Measurements from ENCODE around the gene ANAPC16.

The ANAPC16 gene

DNA sequence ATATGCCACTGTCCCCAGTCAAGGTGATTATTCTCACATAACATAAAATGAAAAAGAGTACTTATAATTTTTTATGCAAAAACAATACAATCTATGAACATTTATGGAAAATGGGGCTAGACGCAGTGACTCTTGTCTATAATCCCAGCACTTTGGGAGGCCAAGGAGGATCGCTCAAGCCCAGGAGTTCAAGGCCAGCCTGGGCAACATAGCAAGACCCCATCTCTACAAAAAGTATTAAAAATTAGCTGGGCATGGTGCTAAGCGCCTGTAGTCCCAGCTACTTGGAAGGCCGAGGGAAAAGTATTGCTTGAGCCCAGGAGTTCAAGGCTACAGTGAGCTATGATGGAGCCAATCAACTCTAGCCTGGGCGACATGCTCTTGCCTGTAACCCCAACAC lies 14.5 kb upstream of the ANAPC16 start:
- Histone ChIP-seq H3K9ac (ENCODE audit: low read length) (no peak overlapping the region), H3K4ac (ENCODE audit: low read depth in 1 of 2, low read length in 2 of 2) (no peak overlapping the region), H3K18ac (ENCODE audit: low read depth in 1 of 2, low read length in 2 of 2) (no peak overlapping the region), H3K79me1 (replicated peaks; ENCODE audit: low read length, poor library complexity, severe bottlenecking) (no peaks in the 10 kb centered on the region), H2BK12ac (ENCODE audit: low read length in 2 of 2) (no peak overlapping the region), H4K91ac (ENCODE audit: low read length) (no peak overlapping the region), H3K27ac (ENCODE audit: low read length, poor library complexity, severe bottlenecking) (no peak overlapping the region), H2BK15ac (ENCODE audit: low read depth, poor library complexity, severe bottlenecking) (no peak overlapping the region), H2AFZ (ENCODE audit: low read depth, low read length) (no peak overlapping the region), H3K14ac (ENCODE audit: low read length in 2 of 2) (no peak overlapping the region), H2AK5ac (ENCODE audit: low read length, severe bottlenecking) (no peak overlapping the region), H3K27me3 (ENCODE audit: control insufficient read depth in 1 of 2, insufficient read depth in 1 of 2, low read length in 2 of 2) (no peaks in the 10 kb centered on the region), H3K4me2 (ENCODE audit: low read length, poor library complexity, severe bottlenecking) (no peak overlapping the region), H3K23ac (ENCODE audit: low read length in 2 of 2) (no peak overlapping the region), H2BK120ac (ENCODE audit: low read depth, low read length) (no peak overlapping the region), H4K8ac (ENCODE audit: low read length) (no peak overlapping the region), H3K36me3 (ENCODE audit: control insufficient read depth in 1 of 2, insufficient read depth in 2 of 2, low read depth in 1 of 2, low read length in 2 of 2) (peaks cover 17 to 55% of the 10 kb centered on the region in 2 experiments), H3K9me3 (ENCODE audit: control insufficient read depth, low read length) (no peaks in the 10 kb centered on the region), H3K4me3 (ENCODE audit: insufficient read depth in 1 of 2, low read depth in 1 of 2, low read length in 2 of 2) (no peak overlapping the region), H3K4me1 (ENCODE audit: control insufficient read depth, insufficient read depth, low read depth, low read length) (no peaks in the 10 kb centered on the region), H2BK5ac (ENCODE audit: low read depth, low read length, poor library complexity, severe bottlenecking) (no peak overlapping the region)
- DNase-seq: no peak
- WGBS: 93% methylated on average over 5 of the region's 5 CpGs

DNA sequence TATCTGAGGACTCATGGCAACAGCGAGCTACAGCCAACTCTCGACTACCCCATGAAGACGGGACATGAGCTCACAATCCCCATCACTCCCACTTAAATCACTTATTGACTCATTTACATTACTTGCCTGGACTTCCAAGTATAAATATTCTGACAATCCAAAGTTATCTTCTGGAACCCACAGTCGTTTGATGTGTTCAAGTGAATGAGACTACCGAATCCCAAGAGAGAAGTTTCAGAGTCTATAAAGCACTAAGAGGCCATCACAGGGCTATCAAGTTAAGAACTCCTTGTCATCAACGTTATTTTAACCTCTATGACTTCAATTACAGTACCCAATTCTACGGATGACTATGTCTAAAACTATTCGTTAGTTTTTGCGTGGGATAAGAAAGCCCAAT lies 11.5 kb upstream of the ANAPC16 start:
- peaks cover 26 to 67% of the 10 kb centered on the region in 2 experiments for H3K36me3 ChIP-seq (ENCODE audit: control insufficient read depth in 1 of 2, insufficient read depth in 2 of 2, low read depth in 1 of 2, low read length in 2 of 2)
- WGBS: 79% methylated on average over 6 of the region's 9 CpGs

DNA sequence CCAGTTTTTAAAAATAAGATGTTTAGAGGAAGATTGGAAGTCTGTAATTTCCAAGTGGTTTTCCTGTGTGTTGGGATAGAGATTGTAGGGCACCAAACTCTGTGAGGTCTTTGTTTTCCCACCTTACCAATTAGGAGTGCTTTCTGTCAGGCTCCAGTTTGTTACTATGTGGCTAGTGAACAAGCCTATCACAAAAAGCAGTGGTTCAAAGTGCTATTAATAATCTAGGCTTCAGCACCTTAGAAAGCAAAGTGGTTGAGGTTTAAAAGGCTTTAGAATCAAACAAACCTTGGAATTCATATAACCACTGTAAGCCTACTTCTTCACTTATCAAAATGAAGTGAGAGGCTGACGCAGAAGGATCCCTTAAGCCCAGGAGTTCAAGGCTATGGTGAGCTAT lies 11.1 kb upstream of the ANAPC16 start:
- no peak overlapping the region for H3K4ac ChIP-seq (ENCODE audit: low read depth in 1 of 2, low read length in 2 of 2)
- no peak overlapping the region for H3K27ac ChIP-seq (ENCODE audit: low read length, poor library complexity, severe bottlenecking)
- no peak overlapping the region for H2BK12ac ChIP-seq (ENCODE audit: low read length in 2 of 2)
- no peak overlapping the region for H3K4me2 ChIP-seq (ENCODE audit: low read length, poor library complexity, severe bottlenecking)
- peaks cover 30 to 71% of the 10 kb centered on the region in 2 experiments for H3K36me3 ChIP-seq (ENCODE audit: control insufficient read depth in 1 of 2, insufficient read depth in 2 of 2, low read depth in 1 of 2, low read length in 2 of 2)
- H2BK120ac ChIP-seq (ENCODE audit: low read depth, low read length): no peak overlapping the region
- no peak for DNase-seq
- H2AFZ ChIP-seq (ENCODE audit: low read depth, low read length): no peak overlapping the region
- WGBS: 100% methylated on average over 1 of the region's 1 CpG
- H4K8ac ChIP-seq (ENCODE audit: low read length): no peak overlapping the region
- no peak overlapping the region for H3K23ac ChIP-seq (ENCODE audit: low read length in 2 of 2)
- H2AK5ac ChIP-seq (ENCODE audit: low read length, severe bottlenecking): no peak overlapping the region
- no peaks in the 10 kb centered on the region for H3K4me1 ChIP-seq (ENCODE audit: control insufficient read depth, insufficient read depth, low read depth, low read length)
- H3K4me3 ChIP-seq (ENCODE audit: insufficient read depth in 1 of 2, low read depth in 1 of 2, low read length in 2 of 2): no peak overlapping the region
- H3K9ac ChIP-seq (ENCODE audit: low read length): no peak overlapping the region
- no peak overlapping the region for H3K18ac ChIP-seq (ENCODE audit: low read depth in 1 of 2, low read length in 2 of 2)
- H3K27me3 ChIP-seq (ENCODE audit: control insufficient read depth in 1 of 2, insufficient read depth in 1 of 2, low read length in 2 of 2): no peaks in the 10 kb centered on the region
- H2BK15ac ChIP-seq (ENCODE audit: low read depth, poor library complexity, severe bottlenecking): no peak overlapping the region
- no peaks in the 10 kb centered on the region for H3K9me3 ChIP-seq (ENCODE audit: control insufficient read depth, low read length)
- no peak overlapping the region for H3K14ac ChIP-seq (ENCODE audit: low read length in 2 of 2)
- no peak overlapping the region for H4K91ac ChIP-seq (ENCODE audit: low read length)
- no peaks in the 10 kb centered on the region for H3K79me1 ChIP-seq (replicated peaks; ENCODE audit: low read length, poor library complexity, severe bottlenecking)
- no peak overlapping the region for H2BK5ac ChIP-seq (ENCODE audit: low read depth, low read length, poor library complexity, severe bottlenecking)

More for the DNA sequence above, 11.5 kb upstream of the ANAPC16 start:
- H3K14ac ChIP-seq (ENCODE audit: low read length in 2 of 2): no peak overlapping the region
- no peaks in the 10 kb centered on the region for H3K4me1 ChIP-seq (ENCODE audit: control insufficient read depth, insufficient read depth, low read depth, low read length)
- H3K27me3 ChIP-seq (ENCODE audit: control insufficient read depth in 1 of 2, insufficient read depth in 1 of 2, low read length in 2 of 2): no peaks in the 10 kb centered on the region
- H2AK5ac ChIP-seq (ENCODE audit: low read length, severe bottlenecking): no peak overlapping the region
- no peak overlapping the region for H2BK12ac ChIP-seq (ENCODE audit: low read length in 2 of 2)
- no peak overlapping the region for H2AFZ ChIP-seq (ENCODE audit: low read depth, low read length)
- H4K91ac ChIP-seq (ENCODE audit: low read length): no peak overlapping the region
- no peak overlapping the region for H3K4ac ChIP-seq (ENCODE audit: low read depth in 1 of 2, low read length in 2 of 2)
- DNase-seq: no peak
- H3K9ac ChIP-seq (ENCODE audit: low read length): no peak overlapping the region
- no peak overlapping the region for H2BK15ac ChIP-seq (ENCODE audit: low read depth, poor library complexity, severe bottlenecking)
- no peaks in the 10 kb centered on the region for H3K79me1 ChIP-seq (replicated peaks; ENCODE audit: low read length, poor library complexity, severe bottlenecking)
- no peaks in the 10 kb centered on the region for H3K9me3 ChIP-seq (ENCODE audit: control insufficient read depth, low read length)
- H3K23ac ChIP-seq (ENCODE audit: low read length in 2 of 2): no peak overlapping the region
- no peak overlapping the region for H4K8ac ChIP-seq (ENCODE audit: low read length)
- H3K4me2 ChIP-seq (ENCODE audit: low read length, poor library complexity, severe bottlenecking): no peak overlapping the region
- no peak overlapping the region for H3K27ac ChIP-seq (ENCODE audit: low read length, poor library complexity, severe bottlenecking)
- H2BK5ac ChIP-seq (ENCODE audit: low read depth, low read length, poor library complexity, severe bottlenecking): no peak overlapping the region
- H3K4me3 ChIP-seq (ENCODE audit: insufficient read depth in 1 of 2, low read depth in 1 of 2, low read length in 2 of 2): no peak overlapping the region
- H3K18ac ChIP-seq (ENCODE audit: low read depth in 1 of 2, low read length in 2 of 2): no peak overlapping the region
- H2BK120ac ChIP-seq (ENCODE audit: low read depth, low read length): no peak overlapping the region

DNA sequence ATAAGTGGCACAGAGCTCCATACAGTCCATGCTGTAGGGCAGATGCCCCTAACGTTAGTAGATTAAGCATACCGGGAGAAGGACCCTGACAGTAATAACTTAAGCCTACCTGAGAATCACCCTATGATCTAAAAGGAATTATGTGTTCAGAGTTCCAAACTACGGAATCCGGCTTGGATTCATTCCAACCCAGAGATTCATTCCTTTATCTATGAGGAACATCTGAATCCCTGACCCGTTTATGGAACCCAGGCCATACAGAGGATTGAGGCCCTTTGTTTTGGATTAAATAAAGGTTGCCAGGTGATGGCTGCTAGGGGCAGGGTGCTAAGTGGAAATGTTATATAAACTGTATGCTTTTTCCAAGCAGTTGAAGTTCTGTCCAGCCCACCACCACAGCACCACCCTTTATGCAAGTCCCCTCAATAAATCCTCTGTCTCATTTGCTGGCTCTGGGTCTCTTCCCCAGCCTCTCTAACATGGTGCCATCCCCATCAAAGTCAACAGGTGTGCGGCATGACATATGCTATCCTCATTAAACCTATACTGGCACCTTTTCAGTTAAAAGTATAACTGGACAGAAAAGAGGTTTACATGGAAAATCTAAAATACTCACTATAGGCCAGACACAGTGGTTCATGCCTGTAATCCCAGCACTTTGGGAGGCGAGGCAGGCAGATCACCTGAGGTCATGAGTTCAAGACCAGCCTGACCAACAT lies 9.1 kb upstream of the ANAPC16 start:
- Histone ChIP-seq H3K36me3 (ENCODE audit: control insufficient read depth in 1 of 2, insufficient read depth in 2 of 2, low read depth in 1 of 2, low read length in 2 of 2) (peaks cover 29 to 70% of the 10 kb centered on the region in 2 experiments), H3K4me3 (ENCODE audit: insufficient read depth in 1 of 2, low read depth in 1 of 2, low read length in 2 of 2) (no peak overlapping the region), H4K8ac (ENCODE audit: low read length) (no peak overlapping the region), H2AK5ac (ENCODE audit: low read length, severe bottlenecking) (no peak overlapping the region), H2BK120ac (ENCODE audit: low read depth, low read length) (no peak overlapping the region), H4K91ac (ENCODE audit: low read length) (no peak overlapping the region), H3K4me1 (ENCODE audit: control insufficient read depth, insufficient read depth, low read depth, low read length) (no peaks in the 10 kb centered on the region), H3K79me1 (replicated peaks; ENCODE audit: low read length, poor library complexity, severe bottlenecking) (no peaks in the 10 kb centered on the region), H3K27ac (ENCODE audit: low read length, poor library complexity, severe bottlenecking) (no peak overlapping the region), H3K23ac (ENCODE audit: low read length in 2 of 2) (no peak overlapping the region), H2BK12ac (ENCODE audit: low read length in 2 of 2) (no peak overlapping the region), H3K4ac (ENCODE audit: low read depth in 1 of 2, low read length in 2 of 2) (no peak overlapping the region), H3K4me2 (ENCODE audit: low read length, poor library complexity, severe bottlenecking) (no peak overlapping the region), H3K9me3 (ENCODE audit: control insufficient read depth, low read length) (no peaks in the 10 kb centered on the region), H2AFZ (ENCODE audit: low read depth, low read length) (no peak overlapping the region), H3K14ac (ENCODE audit: low read length in 2 of 2) (no peak overlapping the region), H3K18ac (ENCODE audit: low read depth in 1 of 2, low read length in 2 of 2) (no peak overlapping the region), H3K27me3 (ENCODE audit: control insufficient read depth in 1 of 2, insufficient read depth in 1 of 2, low read length in 2 of 2) (no peaks in the 10 kb centered on the region), H3K9ac (ENCODE audit: low read length) (no peak overlapping the region), H2BK15ac (ENCODE audit: low read depth, poor library complexity, severe bottlenecking) (no peak overlapping the region), H2BK5ac (ENCODE audit: low read depth, low read length, poor library complexity, severe bottlenecking) (no peak overlapping the region)
- DNase-seq: no peak
- WGBS: 100% methylated on average over 7 of the region's 7 CpGs

Data from mesenchymal stem cell (in vitro differentiated cells and primary cell).